ENCODE measurements around the gene ZNF222.

Gene ZNF222

DNA sequence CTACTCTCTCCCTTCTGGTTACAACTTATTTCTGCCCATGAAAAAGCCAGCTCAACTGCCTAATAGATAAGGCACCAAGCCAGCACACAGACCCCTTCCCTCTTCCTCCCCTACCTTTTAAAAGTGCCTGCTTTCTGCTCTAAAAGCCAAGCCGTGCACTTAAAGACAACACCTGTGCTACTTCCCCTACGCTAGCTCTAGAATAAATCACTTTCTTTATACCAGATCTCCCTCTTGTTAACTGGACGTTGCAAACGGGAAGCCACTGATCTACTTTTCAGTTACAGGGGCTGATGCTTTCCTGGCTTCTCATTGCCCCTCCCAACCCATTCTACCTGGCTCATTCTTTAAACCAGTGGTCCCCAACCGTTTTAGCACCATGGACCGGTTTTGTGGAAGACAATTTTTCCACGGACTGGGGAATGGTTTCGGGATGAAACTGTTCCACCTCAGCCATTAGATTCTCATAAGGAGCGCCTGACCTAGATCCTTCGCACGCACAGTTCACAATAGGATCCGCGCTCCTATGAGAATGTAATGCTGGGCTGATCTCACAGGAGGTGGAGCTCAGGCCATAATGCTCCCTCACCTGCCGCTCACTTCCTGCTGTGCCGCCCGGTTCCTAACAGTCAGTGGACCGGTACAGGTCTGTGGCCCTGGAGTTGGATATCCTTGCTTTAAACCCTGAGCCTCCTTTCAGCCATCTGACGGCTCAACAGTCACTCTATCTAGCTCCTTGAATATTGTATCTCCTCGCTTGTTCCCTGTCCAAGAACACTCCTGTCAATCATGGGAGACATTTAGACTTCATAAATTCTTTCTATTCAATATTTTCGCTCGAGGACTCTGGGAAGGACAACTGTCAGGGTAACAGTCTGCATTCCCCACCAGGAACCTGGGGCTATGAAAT, 25.8 kb downstream of the ZNF222 start:
- TF ChIP-seq, protein P1, sequence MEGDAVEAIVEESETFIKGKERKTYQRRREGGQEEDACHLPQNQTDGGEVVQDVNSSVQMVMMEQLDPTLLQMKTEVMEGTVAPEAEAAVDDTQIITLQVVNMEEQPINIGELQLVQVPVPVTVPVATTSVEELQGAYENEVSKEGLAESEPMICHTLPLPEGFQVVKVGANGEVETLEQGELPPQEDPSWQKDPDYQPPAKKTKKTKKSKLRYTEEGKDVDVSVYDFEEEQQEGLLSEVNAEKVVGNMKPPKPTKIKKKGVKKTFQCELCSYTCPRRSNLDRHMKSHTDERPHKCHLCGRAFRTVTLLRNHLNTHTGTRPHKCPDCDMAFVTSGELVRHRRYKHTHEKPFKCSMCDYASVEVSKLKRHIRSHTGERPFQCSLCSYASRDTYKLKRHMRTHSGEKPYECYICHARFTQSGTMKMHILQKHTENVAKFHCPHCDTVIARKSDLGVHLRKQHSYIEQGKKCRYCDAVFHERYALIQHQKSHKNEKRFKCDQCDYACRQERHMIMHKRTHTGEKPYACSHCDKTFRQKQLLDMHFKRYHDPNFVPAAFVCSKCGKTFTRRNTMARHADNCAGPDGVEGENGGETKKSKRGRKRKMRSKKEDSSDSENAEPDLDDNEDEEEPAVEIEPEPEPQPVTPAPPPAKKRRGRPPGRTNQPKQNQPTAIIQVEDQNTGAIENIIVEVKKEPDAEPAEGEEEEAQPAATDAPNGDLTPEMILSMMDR (IDR thresholded peaks at IDR 0.05; ENCODE audit: low read depth, low read length, missing control alignments) = no peak
- no peak for DNase-seq (ENCODE audit: low read depth)

DNA sequence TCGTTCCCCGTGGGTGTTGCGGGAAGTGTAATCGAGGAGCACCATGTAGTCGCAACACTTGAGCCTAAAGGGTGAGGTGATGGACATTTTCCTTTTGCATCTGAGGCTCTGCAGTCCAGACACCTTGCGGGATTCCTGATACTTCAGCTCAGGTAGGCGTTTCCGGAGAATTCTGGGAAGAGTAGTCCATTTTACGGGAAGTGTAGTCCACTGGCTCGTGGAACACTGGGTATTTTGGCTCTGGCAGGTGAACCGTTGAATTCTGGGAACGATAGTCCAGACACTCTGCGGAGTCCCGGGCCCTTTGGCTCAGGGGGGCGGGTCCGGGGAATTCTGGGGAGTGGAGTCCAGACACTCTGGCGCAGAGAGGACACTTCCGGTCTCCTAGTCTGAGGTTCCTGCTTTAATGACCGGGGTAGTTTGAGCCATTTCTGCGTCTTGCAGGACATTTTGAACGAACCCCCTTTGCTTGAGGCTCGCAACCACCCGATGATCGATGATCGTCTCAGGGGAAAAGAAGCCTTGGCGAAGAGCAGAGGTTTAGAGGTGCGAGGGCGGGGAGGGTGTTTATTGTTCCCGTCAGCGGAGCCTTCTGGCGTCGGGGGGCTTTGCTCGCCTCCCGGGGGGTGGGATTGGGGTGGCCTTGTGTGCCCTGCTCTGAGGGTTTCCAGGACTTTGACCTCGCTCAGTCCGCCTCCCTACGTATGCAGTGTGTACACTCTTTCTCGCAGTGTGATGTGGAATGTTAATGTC, 26.6 kb downstream of the ZNF222 start, which contains the start of gene ZNF223:
Gene ZNF223 (plus strand): TSS at position 387 of the 753 bp plus-strand sequence. CDS start 3,141 bp downstream, outside the sequence.
- DNase-seq (ENCODE audit: low read depth) = peak; percentile 88
- in situ Hi-C loops (cut with HindIII; ENCODE audit: low sequenced_read_pairs) = no loop called here
- TF ChIP-seq, protein P1 (IDR thresholded peaks at IDR 0.05; ENCODE audit: low read depth, low read length, missing control alignments) = no peak
- peak within 1 kb of the TSS; percentile 79 for H3K4me3 ChIP-seq (ENCODE audit: low read depth, low read length)

More for the DNA sequence above, 25.8 kb downstream of the ZNF222 start:
- peak overlapping the region; percentile 79 for H3K4me3 ChIP-seq (ENCODE audit: low read depth, low read length)
- in situ Hi-C loops (cut with HindIII; ENCODE audit: low sequenced_read_pairs) = no loop called here

DNA sequence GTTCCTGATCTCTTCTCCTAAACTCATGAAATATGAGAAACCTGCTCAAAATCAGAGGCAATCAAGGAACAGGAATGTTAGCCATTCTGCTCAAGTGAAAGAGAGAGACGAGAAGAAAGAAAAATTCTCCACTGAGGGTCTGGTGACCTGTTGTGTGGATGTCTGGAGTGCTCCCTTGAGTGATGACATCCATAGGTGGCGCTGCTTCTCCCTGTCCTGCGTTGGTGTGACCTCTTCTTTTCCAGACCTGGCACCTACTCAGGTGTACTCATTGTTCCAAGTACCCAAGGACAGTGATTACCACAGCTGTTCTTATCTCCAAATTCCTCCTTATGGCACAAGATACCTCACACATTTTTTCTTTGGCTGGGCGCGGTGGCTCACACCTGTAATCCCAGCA, 30.7 kb downstream of the ZNF222 start:
- TF ChIP-seq, protein P1 (IDR thresholded peaks at IDR 0.05; ENCODE audit: low read depth, low read length, missing control alignments) = no peak
- H3K4me3 ChIP-seq (ENCODE audit: low read depth, low read length) = no peak overlapping the region
- in situ Hi-C loops (cut with HindIII; ENCODE audit: low sequenced_read_pairs) = no loop called here
- DNase-seq (ENCODE audit: low read depth) = no peak

DNA sequence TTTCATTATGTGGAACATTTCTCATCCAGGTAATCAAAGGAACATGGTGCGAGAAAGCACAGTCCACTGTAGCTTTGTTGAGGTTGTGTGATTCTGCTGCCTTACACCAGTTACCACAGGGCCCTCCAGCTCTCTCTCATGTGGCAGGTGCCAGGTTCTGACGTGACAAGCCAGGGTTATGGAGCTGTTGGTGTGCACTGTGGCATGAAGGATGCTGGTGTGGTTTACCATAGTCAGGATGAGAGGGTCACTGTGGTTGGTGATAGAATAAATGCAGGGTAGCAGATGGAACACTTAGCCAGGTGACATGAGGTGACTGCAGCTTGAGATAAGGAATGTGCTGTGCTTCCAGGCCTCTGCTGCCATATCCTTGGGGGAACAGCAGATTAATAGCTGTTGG, 34.0 kb downstream of the ZNF222 start:
- DNase-seq (ENCODE audit: low read depth) = no peak
- in situ Hi-C loops (cut with HindIII; ENCODE audit: low sequenced_read_pairs) = no loop called here
- H3K4me3 ChIP-seq (ENCODE audit: low read depth, low read length) = no peak overlapping the region
- TF ChIP-seq, protein P1 (IDR thresholded peaks at IDR 0.05; ENCODE audit: low read depth, low read length, missing control alignments) = no peak

DNA sequence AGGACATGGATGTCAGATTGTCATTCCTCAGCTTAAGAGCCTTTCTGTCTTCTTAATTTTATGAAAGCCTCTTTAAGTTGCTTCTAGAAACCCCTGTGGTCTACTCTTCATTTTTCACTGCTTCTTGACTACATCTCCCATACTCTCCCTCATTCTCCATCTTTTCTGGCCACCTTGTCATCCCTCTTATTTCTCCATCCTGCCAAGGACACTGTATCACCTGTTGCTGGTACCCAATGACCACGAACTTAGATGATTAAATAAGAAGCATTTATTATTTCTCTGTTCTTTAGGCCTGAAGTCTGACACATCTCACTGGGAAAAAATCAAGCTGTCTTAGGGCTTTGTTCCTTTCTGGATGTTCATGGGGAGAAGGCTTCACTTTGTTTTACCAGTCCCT, 35.9 kb downstream of the ZNF222 start:
- no peak for DNase-seq (ENCODE audit: low read depth)
- TF ChIP-seq, protein P1 (IDR thresholded peaks at IDR 0.05; ENCODE audit: low read depth, low read length, missing control alignments) = no peak
- H3K4me3 ChIP-seq (ENCODE audit: low read depth, low read length) = no peak overlapping the region
- in situ Hi-C loops (cut with HindIII; ENCODE audit: low sequenced_read_pairs) = no loop called here

DNA sequence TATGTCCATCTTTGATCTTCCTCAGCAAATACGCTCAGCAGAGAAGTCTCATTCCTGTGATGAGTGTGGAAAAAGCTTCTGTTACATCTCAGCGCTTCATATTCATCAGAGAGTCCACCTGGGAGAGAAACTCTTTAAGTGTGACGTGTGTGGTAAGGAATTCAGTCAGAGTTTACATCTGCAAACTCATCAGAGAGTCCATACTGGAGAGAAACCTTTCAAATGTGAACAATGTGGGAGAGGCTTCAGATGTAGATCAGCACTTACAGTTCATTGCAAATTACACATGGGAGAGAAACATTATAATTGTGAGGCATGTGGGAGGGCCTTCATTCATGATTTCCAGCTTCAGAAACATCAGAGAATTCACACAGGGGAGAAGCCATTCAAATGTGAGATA, 41.1 kb downstream of the ZNF222 start:
- in situ Hi-C loops (cut with HindIII; ENCODE audit: low sequenced_read_pairs) = no loop called here
- no peak for DNase-seq (ENCODE audit: low read depth)
- TF ChIP-seq, protein P1 (IDR thresholded peaks at IDR 0.05; ENCODE audit: low read depth, low read length, missing control alignments) = no peak

More for the DNA sequence above, 41.1 kb downstream of the ZNF222 start:
- no peak overlapping the region for H3K4me3 ChIP-seq (ENCODE audit: low read depth, low read length)

Data from astrocyte of the cerebellum (primary cell).